Brain microvascular endothelial cell (primary cell): Measurements from ENCODE around the gene NCCRP1.

Source experiments
- DNase-seq: peaks from one replicate; pipeline ENCODE4 v3.0.0-alpha.2; 2020
- H3K27ac ChIP-seq: fragments of 250-450 bp; sonication (Bioruptor Pico); 2 replicates; pipeline ENCODE4 v1.5.1; 2020; ENCODE audit warnings: mild to moderate bottlenecking, moderate library complexity
- H3K27me3 ChIP-seq: fragments of 250-450 bp; sonication (Bioruptor Pico); replicated peaks from 2 replicates; pipeline ENCODE4 v1.5.1; 2020; ENCODE audit warnings: mild to moderate bottlenecking
- H3K36me3 ChIP-seq: fragments of 250-450 bp; sonication (Bioruptor Pico); replicated peaks from 2 replicates; pipeline ENCODE4 v1.5.1; 2020; ENCODE audit warnings: mild to moderate bottlenecking
- H3K4me3 ChIP-seq: 2 replicates; pipeline ENCODE4 v1.5.1; 2011; ENCODE audit warnings: low read depth, mild to moderate bottlenecking, control low read depth, low read length, moderate library complexity
- CTCF ChIP-seq: IDR thresholded peaks from 2 replicates; pipeline ENCODE4 v1.5.1; 2011; ENCODE audit warnings: low read depth, mild to moderate bottlenecking, moderate library complexity, low read length, control low read depth, inconsistent platforms; ENCODE audit errors: missing control alignments
- in situ Hi-C: cut with HindIII; loops from 2 replicates; pipeline ENCODE4 v1.10.0; 2017; ENCODE audit warnings: low sequenced_read_pairs, low pct_ligation_motif_present

The NCCRP1 gene

GRCh38 chr19:39180749-39181148 lies 16.0 kb upstream of the NCCRP1 start:
- TF ChIP-seq CTCF = no peak
- no peak overlapping the region for H3K4me3 ChIP-seq
- peaks cover 20% of the 10 kb centered on the region for H3K36me3 ChIP-seq
- in situ Hi-C loops = no loop called here
- no peaks in the 10 kb centered on the region for H3K27me3 ChIP-seq
- no peak overlapping the region for H3K27ac ChIP-seq
- DNase-seq = no peak

- H3K27ac ChIP-seq = no peak overlapping the region
- TF ChIP-seq CTCF = no peak
- H3K4me3 ChIP-seq = no peak overlapping the region
- H3K27me3 ChIP-seq = no peaks in the 10 kb centered on the region
- H3K36me3 ChIP-seq = peaks cover 20% of the 10 kb centered on the region
- DNase-seq = no peak
- in situ Hi-C loops = no loop called here
Measured at GRCh38 chr19:39181500-39182173, 15.1 kb upstream of the NCCRP1 start.

- no peaks in the 10 kb centered on the region for H3K27me3 ChIP-seq
- DNase-seq = no peak
- in situ Hi-C loops = no loop called here
- H3K36me3 ChIP-seq = peaks cover 17% of the 10 kb centered on the region
- H3K27ac ChIP-seq = no peak overlapping the region
- TF ChIP-seq CTCF = no peak
- no peak overlapping the region for H3K4me3 ChIP-seq
Measured at GRCh38 chr19:39182174-39182505, 14.6 kb upstream of the NCCRP1 start.

GRCh38 chr19:39183104-39183503 lies 13.7 kb upstream of the NCCRP1 start:
- H3K27ac ChIP-seq = no peak overlapping the region
- DNase-seq = no peak
- H3K27me3 ChIP-seq = no peaks in the 10 kb centered on the region
- TF ChIP-seq CTCF = no peak
- H3K36me3 ChIP-seq = peaks cover 9% of the 10 kb centered on the region
- no peak overlapping the region for H3K4me3 ChIP-seq
- in situ Hi-C loops = no loop called here

- in situ Hi-C loops = no loop called here
- no peaks in the 10 kb centered on the region for H3K36me3 ChIP-seq
- no peak for TF ChIP-seq CTCF
- H3K27me3 ChIP-seq = no peaks in the 10 kb centered on the region
- H3K27ac ChIP-seq = no peak overlapping the region
- no peak for DNase-seq
- H3K4me3 ChIP-seq = no peak overlapping the region
Measured at GRCh38 chr19:39186391-39186790, 10.4 kb upstream of the NCCRP1 start.

- Histone ChIP-seq H3K36me3 (no peaks in the 10 kb centered on the region), H3K27ac (no peak overlapping the region), H3K4me3 (no peak overlapping the region), H3K27me3 (no peaks in the 10 kb centered on the region)
- DNase-seq = no peak
- no peak for TF ChIP-seq CTCF
- in situ Hi-C loops = no loop called here
Measured at GRCh38 chr19:39187552-39187943, 9.2 kb upstream of the NCCRP1 start.
